Measurements from ENCODE around the gene CERS6. TPM values are rescaled to one million over a fixed set of nuclear protein-coding genes. Genes with fewer than 3 reads are reported as not detected.

Gene CERS6
- polyA plus RNA-seq, 1 donor from 2014 or later = 59.3 TPM

DNA sequence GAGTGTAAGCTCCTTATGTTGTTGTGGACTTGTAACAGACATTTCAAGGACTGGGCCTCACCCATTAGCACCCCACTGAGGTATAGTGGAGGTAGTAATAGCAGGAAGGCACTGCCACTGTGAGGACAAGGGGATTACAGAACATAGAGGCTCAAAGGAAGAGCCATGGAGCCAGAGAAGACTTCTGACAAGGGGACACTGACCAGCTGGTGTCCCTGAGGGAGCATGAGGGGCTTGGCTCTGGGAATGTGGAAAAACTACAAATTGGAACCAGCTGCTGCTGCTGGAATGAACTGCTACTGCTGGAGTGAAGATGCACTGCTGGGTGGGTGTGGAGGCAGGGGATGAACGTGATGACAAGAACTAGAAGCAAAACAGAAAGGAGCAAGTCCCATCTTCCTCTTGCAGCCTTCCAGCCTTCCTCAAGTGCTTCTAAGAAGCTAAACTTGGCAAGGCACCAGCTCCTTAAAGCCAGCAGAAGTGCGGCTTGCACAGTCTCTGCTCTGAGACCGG lies 179.0 kb downstream of the CERS6 start:
- Histone ChIP-seq H3F3A (ENCODE audit: insufficient read depth, low read length, poor library complexity, severe bottlenecking) (no peaks in the 10 kb centered on the region), H3K79me2 (replicated peaks; ENCODE audit: insufficient read depth, low read length) (peaks cover 19% of the 10 kb centered on the region), H3K9me3 (ENCODE audit: low read length) (no peaks in the 10 kb centered on the region), H4K20me1 (ENCODE audit: insufficient read depth) (no peaks in the 10 kb centered on the region), H3K27ac (ENCODE audit: low read length) (no peak overlapping the region), H3K4me2 (ENCODE audit: low read length) (no peak overlapping the region), H3K27me3 (ENCODE audit: insufficient read depth, low read depth, low read length) (no peaks in the 10 kb centered on the region), H2AFZ (ENCODE audit: low read depth, low read length) (no peak overlapping the region), H3K9ac (ENCODE audit: low read length) (no peak overlapping the region), H3K36me3 (ENCODE audit: insufficient read depth, low read length) (no peaks in the 10 kb centered on the region), H3K4me3 (ENCODE audit: low read length) (no peak overlapping the region), H3K9me2 (ENCODE audit: insufficient read depth, low read length) (no peaks in the 10 kb centered on the region)
- TF ChIP-seq TAF1 (IDR thresholded peaks at IDR 0.05; ENCODE audit: low read depth) (no peak), MXI1 (conservative IDR thresholded peaks at IDR 0.05; ENCODE audit: poor library complexity, severe bottlenecking) (no peak), POLR2AphosphoS5 (IDR thresholded peaks at IDR 0.05) (no peak), EZH2 (IDR thresholded peaks at IDR 0.05; ENCODE audit: borderline replicate concordance, insufficient read depth, low read length, poor library complexity, severe bottlenecking) (no peak), SMC3 (conservative IDR thresholded peaks at IDR 0.05; ENCODE audit: poor library complexity) (no peak), EP300 (conservative IDR thresholded peaks at IDR 0.05; ENCODE audit: poor library complexity, severe bottlenecking) (no peak), REST (IDR thresholded peaks at IDR 0.05; ENCODE audit: borderline replicate concordance) (no peak), RAD21 (conservative IDR thresholded peaks at IDR 0.05) (no peak)
- TF ChIP-seq, protein P1, sequence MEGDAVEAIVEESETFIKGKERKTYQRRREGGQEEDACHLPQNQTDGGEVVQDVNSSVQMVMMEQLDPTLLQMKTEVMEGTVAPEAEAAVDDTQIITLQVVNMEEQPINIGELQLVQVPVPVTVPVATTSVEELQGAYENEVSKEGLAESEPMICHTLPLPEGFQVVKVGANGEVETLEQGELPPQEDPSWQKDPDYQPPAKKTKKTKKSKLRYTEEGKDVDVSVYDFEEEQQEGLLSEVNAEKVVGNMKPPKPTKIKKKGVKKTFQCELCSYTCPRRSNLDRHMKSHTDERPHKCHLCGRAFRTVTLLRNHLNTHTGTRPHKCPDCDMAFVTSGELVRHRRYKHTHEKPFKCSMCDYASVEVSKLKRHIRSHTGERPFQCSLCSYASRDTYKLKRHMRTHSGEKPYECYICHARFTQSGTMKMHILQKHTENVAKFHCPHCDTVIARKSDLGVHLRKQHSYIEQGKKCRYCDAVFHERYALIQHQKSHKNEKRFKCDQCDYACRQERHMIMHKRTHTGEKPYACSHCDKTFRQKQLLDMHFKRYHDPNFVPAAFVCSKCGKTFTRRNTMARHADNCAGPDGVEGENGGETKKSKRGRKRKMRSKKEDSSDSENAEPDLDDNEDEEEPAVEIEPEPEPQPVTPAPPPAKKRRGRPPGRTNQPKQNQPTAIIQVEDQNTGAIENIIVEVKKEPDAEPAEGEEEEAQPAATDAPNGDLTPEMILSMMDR (IDR thresholded peaks at IDR 0.05; ENCODE audit: poor library complexity, severe bottlenecking) = no peak

DNA sequence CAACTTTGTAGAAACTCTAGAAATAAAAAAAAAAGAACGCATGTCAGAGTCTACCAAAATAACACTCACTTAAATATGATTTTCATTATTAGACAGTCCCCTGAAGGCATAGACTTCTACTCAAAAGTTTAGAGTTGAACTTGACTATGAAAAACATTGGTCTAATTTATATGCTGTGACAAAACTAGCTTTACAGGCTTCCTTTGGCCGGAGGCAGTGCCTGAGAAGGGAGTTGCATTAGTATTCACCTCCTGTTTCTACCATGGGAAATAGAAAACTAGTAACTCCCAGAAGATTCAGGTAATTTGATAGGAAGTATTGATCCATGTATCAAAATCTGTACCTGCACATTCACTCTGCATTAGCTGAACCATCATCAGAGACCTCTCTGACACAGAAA lies 182.9 kb downstream of the CERS6 start:
- H3K4me2 ChIP-seq (ENCODE audit: low read length) = no peak overlapping the region
- no peak overlapping the region for H3K9ac ChIP-seq (ENCODE audit: low read length)

More for the DNA sequence above, 182.9 kb downstream of the CERS6 start:
- no peak overlapping the region for H3K27ac ChIP-seq (ENCODE audit: low read length)
- no peaks in the 10 kb centered on the region for H3K36me3 ChIP-seq (ENCODE audit: insufficient read depth, low read length)
- H3F3A ChIP-seq (ENCODE audit: insufficient read depth, low read length, poor library complexity, severe bottlenecking) = no peaks in the 10 kb centered on the region
- TF ChIP-seq EZH2 (IDR thresholded peaks at IDR 0.05; ENCODE audit: borderline replicate concordance, insufficient read depth, low read length, poor library complexity, severe bottlenecking) (no peak), POLR2AphosphoS5 (IDR thresholded peaks at IDR 0.05) (no peak), SMC3 (conservative IDR thresholded peaks at IDR 0.05; ENCODE audit: poor library complexity) (no peak), EP300 (conservative IDR thresholded peaks at IDR 0.05; ENCODE audit: poor library complexity, severe bottlenecking) (no peak), TAF1 (IDR thresholded peaks at IDR 0.05; ENCODE audit: low read depth) (no peak), RAD21 (conservative IDR thresholded peaks at IDR 0.05) (no peak), REST (IDR thresholded peaks at IDR 0.05; ENCODE audit: borderline replicate concordance) (no peak), MXI1 (conservative IDR thresholded peaks at IDR 0.05; ENCODE audit: poor library complexity, severe bottlenecking) (no peak)
- TF ChIP-seq, protein P1 (IDR thresholded peaks at IDR 0.05; ENCODE audit: poor library complexity, severe bottlenecking) = no peak
- no peak overlapping the region for H2AFZ ChIP-seq (ENCODE audit: low read depth, low read length)
- no peaks in the 10 kb centered on the region for H3K9me2 ChIP-seq (ENCODE audit: insufficient read depth, low read length)
- H3K4me3 ChIP-seq (ENCODE audit: low read length) = no peak overlapping the region
- H3K79me2 ChIP-seq (replicated peaks; ENCODE audit: insufficient read depth, low read length) = peaks cover 31% of the 10 kb centered on the region
- H3K27me3 ChIP-seq (ENCODE audit: insufficient read depth, low read depth, low read length) = no peaks in the 10 kb centered on the region
- H4K20me1 ChIP-seq (ENCODE audit: insufficient read depth) = no peaks in the 10 kb centered on the region
- no peaks in the 10 kb centered on the region for H3K9me3 ChIP-seq (ENCODE audit: low read length)
